NCI-H510A (cell line): ENCODE measurements around the gene PTGES3.
A peak's percentile ranks its signal among the peaks of the same experiment; 100 is the strongest.
"Not testable (repeated sequence)": the region's sequence is repeated elsewhere in the genome, so short reads cannot be mapped to it uniquely, and the experiment has no call there.

ENCODE experiments used
- DNase-seq: peaks from one replicate; lab custom pipeline; 2025; lab: John Stamatoyannopoulos, UW

PTGES3 gene

GRCh38 chr12:56657416-56658379 lies 30.4 kb downstream of the PTGES3 start:
- no peak for DNase-seq

- DNase-seq: not testable (repeated sequence)
Measured at GRCh38 chr12:56653781-56654180, 34.3 kb downstream of the PTGES3 start.

DNA sequence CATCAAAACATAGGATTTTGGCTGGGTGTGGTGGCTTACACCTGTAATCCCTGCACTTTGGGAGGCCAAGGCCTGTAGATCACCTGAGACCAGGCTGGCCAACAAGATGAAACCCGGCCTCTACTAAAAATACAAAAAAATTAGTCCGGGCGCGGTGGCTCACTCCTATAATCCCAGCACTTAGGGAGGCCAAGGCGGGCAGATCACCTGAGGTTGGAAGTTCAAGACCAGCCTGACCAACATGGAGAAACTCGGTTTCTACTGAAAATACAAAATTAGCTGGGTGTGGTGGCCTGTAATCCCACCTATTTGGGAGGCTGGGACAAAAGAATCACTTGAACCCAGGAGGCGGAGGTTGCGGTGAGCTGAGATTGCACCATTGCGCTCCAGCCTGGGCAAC lies 40.1 kb downstream of the PTGES3 start:
- DNase-seq: not testable (repeated sequence)

DNA sequence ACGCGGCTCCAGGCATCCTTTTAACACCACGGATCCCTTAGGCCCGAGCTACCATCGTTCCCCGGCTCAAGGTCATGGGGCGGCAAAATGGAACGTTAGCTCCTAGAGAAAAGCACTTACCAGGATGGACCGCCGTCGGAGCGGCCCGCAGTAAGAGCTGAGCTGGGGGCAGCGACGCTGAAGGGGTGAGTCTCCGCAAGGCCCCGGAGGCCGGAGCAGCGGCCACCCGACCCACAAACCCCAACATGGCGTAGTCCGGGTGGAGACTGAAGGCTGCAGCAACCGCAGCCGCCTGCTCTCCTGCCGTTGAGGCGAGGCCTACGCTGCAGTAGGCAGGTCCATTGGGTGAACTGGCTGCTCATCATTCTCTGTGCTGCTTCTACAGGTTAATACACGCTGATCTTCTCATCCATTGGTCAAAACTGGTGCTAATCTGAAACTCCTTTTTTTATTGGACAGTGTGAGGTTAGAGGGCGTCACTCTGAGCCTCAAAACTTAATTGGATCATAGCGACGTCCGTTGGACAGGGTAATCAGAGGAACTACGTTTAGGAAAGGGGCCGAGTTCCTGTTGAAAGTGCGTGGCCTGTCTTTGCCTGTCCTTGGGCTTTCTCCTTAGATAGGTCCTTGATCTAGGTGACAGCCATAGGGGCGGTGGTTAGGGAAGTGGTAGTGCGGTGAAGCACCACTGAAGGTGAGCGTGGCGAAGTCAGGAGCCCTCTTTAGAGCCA lies 42.2 kb downstream of the PTGES3 start, which contains the start of gene ATP5F1B:
Gene ATP5F1B, minus strand, starts transcription at position 268 of the 730 bp plus-strand sequence. Its CDS starts 21 bp downstream, at position 247.
- peak; percentile 98 for DNase-seq

DNA sequence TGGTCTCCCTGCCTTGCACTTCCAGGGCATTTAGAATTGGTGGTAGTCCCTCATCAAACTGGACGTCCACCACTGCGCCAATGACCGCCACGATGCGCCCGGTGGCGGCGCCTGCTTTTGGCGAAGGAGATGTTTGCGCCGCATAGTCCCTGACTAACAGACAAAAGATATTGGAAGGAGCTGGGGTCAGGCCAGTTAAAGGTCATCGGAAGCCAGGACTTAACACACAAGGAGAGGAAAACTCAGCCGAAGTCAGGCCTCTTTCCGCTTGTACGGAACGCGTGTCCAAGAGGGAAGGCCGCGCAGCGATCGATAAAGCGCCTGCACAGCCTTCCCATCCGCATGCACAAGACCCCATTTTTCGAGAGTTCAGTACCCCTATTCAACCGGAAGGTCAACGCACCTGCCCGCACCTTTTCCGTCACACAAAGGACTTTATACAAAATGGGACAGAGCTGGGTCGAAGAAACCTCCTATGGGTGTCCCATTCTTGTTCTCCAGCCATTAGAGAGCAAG lies 42.8 kb downstream of the PTGES3 start:
- DNase-seq: peak; percentile 1

DNA sequence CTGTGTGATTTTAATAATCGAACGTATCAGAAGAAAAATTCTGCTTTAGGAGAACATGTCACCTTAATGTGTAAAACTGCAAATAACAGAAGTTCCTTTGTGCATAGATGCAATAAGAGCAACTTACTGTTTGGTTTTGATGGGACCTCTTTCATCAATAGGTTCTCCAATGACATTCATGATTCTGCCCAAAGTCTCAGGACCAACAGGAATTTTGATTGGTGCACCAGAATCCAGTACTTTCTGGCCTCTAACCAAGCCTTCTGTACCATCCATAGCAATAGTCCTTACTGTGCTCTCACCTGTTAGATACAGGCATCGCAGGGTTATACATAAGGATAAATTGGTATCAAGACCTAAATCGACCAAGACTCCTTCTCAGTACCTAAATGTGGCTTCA lies 43.4 kb downstream of the PTGES3 start:
- no peak for DNase-seq

DNA sequence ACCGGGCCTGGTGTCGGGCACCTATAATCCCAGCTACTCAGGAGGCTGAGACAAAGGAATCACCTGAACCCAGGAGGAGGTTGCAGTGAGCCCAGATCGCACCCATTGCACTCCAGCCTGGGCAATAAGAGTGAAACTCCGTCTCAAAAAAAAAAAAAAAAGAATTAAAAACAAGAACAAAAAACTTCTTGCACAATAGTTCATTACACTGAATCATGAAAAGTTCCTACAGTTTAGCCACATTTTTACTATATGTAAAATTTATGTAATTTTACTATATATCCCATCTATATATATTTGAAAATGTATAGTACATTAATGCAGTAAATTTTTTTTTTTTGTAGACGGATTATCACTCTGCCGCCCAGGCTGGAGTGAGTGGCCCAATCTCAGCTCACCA lies 46.9 kb downstream of the PTGES3 start:
- no peak for DNase-seq

DNA sequence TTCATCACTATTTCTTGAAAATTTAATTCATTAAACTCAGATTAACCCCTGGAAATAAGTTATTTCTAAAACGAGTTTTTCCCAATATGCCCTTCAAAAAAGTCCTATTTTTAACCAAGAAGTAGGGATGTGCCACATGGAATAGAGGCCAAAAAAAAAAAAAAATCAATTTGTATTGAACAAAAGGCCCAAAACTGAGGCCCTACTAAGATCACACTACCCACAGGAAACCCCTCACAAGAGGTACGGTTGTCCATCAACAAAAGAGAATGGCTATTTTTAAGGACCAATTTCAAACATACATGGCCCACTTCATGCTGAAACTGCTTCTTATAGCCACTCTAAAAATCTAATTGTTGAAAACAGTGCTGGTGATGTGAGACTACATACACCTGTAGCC lies 50.5 kb downstream of the PTGES3 start:
- no peak for DNase-seq

- peak; percentile 98 for DNase-seq
Measured at GRCh38 chr12:56636675-56637540, 51.2 kb downstream of the PTGES3 start.

DNA sequence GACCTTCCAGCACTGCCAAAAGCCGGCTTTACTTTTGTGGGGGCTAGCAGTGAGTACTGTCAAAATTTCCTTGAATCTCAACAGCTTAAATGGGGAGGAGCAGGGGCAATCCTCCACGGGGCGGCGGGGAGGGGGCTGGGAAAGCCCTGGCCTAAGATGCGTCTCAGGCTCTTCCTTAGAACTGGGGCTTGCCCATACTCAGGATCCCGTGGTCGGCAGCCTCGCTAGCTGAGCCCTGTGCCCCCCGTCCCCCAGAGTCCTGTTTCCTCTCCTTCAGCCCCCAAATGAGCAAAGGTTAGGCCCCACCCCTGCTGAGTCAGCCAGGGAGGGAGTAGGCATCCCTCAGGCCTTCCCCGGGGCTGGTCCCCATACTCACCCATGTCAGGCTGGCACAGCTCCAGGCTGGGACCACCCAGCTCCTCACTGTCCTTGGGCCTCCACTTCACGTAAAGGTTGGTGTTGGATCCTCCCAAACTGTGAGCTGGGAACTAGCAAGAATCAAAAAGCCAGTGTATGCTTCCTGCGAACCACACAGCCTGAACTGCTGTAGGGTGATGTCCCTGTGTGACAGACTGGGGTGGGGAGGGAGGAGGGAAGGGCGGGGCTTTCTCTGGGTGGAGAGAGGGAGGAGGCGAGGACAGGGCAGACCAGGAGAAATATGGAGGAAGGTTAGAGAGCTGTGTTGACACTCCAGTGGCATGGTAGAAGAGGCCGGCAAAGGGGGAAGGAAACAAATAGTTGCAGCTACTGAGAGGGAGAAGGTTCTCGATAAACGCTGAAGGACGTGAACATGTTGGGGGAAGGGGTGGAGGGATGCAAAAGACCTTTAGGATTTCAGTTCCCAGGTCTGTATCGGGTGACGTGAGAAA lies 52.0 kb downstream of the PTGES3 start:
- DNase-seq: peak; percentile 81

GRCh38 chr12:56634837-56635791 lies 53.0 kb downstream of the PTGES3 start:
- peak; percentile 82 for DNase-seq

DNA sequence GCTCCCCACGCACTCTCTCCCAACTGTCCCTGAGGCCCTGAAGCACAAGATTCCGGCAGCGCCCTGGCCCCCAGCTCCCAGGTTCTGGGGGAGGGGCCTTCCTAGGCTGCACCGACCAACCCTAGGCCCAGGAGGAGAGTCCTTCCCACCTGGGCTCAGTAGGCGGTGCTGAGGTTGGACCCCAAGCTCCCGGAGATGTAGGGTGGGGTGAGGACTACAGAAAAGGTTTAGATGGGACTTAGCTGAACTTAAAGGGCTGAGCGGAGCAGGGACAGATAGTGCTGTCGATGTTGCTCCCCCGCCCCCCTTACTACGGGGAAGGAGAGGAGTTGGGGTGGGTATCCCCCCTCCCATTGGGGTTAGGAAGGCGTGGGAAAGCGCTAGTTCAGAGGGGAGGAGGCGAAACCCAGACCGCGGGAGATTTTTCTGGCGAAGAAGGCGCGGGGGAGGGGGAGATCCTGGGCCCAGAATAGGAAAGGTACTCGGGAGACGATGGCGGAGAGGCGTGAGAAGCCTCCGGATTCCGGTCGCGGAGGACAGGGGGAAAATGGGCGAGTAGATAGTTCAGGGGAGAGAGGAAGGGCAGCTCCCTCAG lies 53.7 kb downstream of the PTGES3 start:
- peak; percentile 56 for DNase-seq

DNA sequence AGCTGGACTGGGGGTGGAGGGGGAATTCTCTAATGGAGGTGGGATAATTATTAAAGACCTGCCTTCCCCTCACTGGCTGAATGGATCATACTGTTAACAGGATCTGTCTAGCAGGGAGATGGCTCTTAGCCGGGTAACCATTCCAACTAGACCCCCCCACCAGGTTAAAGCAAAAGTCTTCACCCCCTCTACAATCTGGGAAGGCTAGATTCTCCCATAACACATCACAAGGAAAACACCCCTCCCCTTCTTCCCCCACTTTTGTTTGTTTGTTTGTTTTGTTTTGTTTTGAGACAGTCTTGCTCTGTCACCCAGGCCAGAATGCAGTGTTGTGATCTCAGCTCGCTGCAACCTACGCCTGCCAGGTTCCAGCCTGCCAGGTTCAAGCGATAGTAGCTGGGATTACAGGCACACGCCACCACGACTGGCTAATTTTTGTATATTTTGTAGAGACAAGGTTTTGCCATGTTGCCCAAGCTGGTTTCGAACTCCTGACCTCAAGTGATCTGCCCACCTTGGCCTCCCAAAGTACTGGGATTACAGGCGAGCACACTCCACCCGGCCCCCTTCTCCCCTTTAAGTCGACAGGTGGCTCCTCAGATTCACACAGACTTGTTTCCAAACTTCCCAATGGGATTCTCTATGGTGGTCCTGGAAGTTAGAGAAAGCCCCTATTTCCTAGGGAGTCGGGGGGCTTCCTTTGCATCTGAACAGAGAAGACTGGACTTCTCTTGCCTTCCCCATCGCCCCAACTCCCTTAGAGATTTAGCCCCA lies 54.4 kb downstream of the PTGES3 start:
- no peak for DNase-seq

DNA sequence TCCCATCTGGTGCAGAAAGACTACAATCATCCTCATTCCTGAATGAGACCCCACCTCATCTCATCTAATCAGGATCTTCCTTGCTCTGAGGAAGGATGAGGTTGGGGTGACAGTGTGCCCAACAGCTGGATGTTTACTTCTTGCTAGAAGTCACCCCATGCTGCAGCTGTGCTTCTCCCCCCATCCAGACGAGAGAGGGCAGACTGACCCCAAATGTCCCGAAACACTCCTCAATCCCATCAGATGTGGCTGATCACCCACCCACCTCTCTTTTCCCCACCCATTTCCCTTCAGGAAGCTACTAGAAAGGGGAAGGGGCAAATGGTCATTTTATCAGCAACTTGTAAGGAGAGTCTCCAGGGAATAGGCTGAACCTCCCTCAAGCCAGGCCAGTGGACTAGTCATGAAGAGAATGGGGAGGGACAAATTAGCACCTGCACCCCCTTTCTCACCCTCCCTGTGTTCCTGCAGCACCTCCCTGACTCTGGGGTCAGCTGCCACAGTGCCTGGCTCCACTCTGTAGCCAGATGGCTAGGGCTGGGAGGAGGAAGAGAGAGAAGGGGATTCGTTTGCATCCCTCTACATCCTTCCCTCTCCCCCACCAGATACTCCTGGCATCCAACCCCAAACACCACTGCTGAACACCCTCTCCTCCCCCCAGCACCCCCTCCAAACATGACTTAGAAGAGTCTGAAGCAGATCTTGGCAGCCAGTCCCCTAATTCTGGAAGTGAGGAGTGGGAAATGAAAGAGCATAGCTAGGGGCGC lies 55.2 kb downstream of the PTGES3 start:
- DNase-seq: no peak

- DNase-seq: peak; percentile 52
Measured at GRCh38 chr12:56631790-56632700, 56.0 kb downstream of the PTGES3 start.

DNA sequence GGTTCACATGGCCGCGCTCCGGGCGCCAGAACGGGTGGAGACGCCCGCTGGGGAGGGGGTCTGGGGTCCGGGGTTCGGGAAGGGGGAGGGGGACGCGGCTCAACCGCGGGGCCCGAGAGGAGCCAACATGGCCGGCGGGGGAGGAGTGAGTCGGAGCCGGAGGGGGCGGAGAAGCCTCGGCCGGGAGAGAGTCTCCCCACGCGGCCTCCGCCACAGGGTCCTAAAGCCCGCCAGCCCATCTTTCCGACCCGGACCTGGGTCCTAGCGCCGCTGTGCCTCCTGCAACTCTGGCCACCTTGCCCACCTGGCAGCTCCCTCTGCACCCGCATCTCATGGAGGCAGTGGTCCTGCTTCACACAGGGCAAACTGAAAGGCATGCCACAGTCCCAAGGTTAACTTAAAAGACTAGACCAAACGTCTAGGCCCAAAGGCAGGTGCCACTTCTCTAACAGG lies 57.9 kb downstream of the PTGES3 start, which contains the start of gene BAZ2A:
Gene BAZ2A, minus strand, starts transcription at position 147 of the 453 bp plus-strand sequence. CDS start 12,796 bp downstream, outside the sequence.
- DNase-seq: peak; percentile 92
